Neuronal stem cell (in vitro differentiated cells): ENCODE measurements around the gene FGF11.
A peak's percentile ranks its signal among the peaks of the same experiment; 100 is the strongest.

Source experiments
- DNase-seq: peaks from one replicate; pipeline ENCODE4 v3.0.0-alpha.2; 2013; ENCODE audit warnings: low spot score
- H2AFZ ChIP-seq: one replicate; pipeline ENCODE4 v1.6.1; 2013; ENCODE audit warnings: mild to moderate bottlenecking, low read length, inconsistent platforms
- H2AK5ac ChIP-seq: 2 replicates; pipeline ENCODE4 v1.6.1; 2013; ENCODE audit warnings: low read depth, mild to moderate bottlenecking, inconsistent platforms, low read length, moderate library complexity, mixed read lengths
- H2BK120ac ChIP-seq: 2 replicates; pipeline ENCODE4 v1.6.1; 2013; ENCODE audit warnings: low read depth, mild to moderate bottlenecking, inconsistent platforms, low read length, moderate library complexity, mixed read lengths
- H2BK12ac ChIP-seq: one replicate; pipeline ENCODE4 v1.6.1; 2013; ENCODE audit warnings: low read length, inconsistent platforms
- H2BK15ac ChIP-seq: 2 replicates; pipeline ENCODE4 v1.6.1; 2013; ENCODE audit warnings: mild to moderate bottlenecking, low read length, inconsistent platforms, mixed read lengths
- H2BK5ac ChIP-seq: one replicate; pipeline ENCODE4 v1.6.1; 2013; ENCODE audit warnings: inconsistent platforms, mild to moderate bottlenecking, low read length, moderate library complexity
- H3K14ac ChIP-seq: one replicate; pipeline ENCODE4 v1.6.1; 2013; ENCODE audit warnings: low read length, inconsistent platforms
- H3K18ac ChIP-seq: 2 replicates; pipeline ENCODE4 v1.6.1; 2013; ENCODE audit warnings: low read length, inconsistent platforms
- H3K23ac ChIP-seq: 2 replicates; pipeline ENCODE4 v1.6.1; 2013; ENCODE audit warnings: low read depth, mild to moderate bottlenecking, mixed read lengths, low read length, inconsistent platforms; ENCODE audit not compliant: poor library complexity
- H3K27ac ChIP-seq: replicated peaks from 3 replicates; pipeline ENCODE4 v1.5.1; 2013; ENCODE audit warnings: low read length, inconsistent platforms
- H3K27me3 ChIP-seq, 3 experiments: 2 replicates each; pipeline ENCODE4 v1.6.1; 2013; ENCODE audit warnings: low read length in 3 of 3, mild to moderate bottlenecking in 2 of 3, inconsistent platforms in 1 of 3, low read depth in 1 of 3, mixed read lengths in 1 of 3, moderate library complexity in 1 of 3; ENCODE audit not compliant: control insufficient read depth in 3 of 3, insufficient read depth in 3 of 3
- H3K36me3 ChIP-seq, 2 donors: replicated peaks in 1 of 2; 2 replicates each; pipeline ENCODE4 v1.6.1; 2013; ENCODE audit warnings: low read length in 2 of 2; ENCODE audit not compliant: control insufficient read depth in 2 of 2, insufficient read depth in 2 of 2
- H3K4ac ChIP-seq: 2 replicates; pipeline ENCODE4 v1.6.1; 2013; ENCODE audit warnings: inconsistent platforms, mild to moderate bottlenecking, low read length, moderate library complexity
- H3K4me1 ChIP-seq, 2 donors: 1 replicate in 1 of 2; 2 replicates in 1 of 2; pipeline ENCODE4 v1.6.1; 2013; ENCODE audit warnings: low read length in 2 of 2, low read depth in 1 of 2; ENCODE audit not compliant: control insufficient read depth in 2 of 2, insufficient read depth in 1 of 2
- H3K4me2 ChIP-seq: one replicate; pipeline ENCODE4 v1.6.1; 2013; ENCODE audit warnings: mild to moderate bottlenecking, low read length, inconsistent platforms; ENCODE audit not compliant: insufficient read depth, poor library complexity, severe bottlenecking
- H3K4me3 ChIP-seq, 2 donors: 2 replicates each; pipeline ENCODE4 v1.5.1; 2013; ENCODE audit warnings: low read length in 2 of 2, mild to moderate bottlenecking in 2 of 2, inconsistent platforms in 1 of 2, moderate library complexity in 1 of 2
- H3K79me1 ChIP-seq: one replicate; pipeline ENCODE4 v1.6.1; 2013; ENCODE audit warnings: low read depth, mild to moderate bottlenecking, inconsistent platforms, low read length, moderate library complexity
- H3K9ac ChIP-seq: one replicate; pipeline ENCODE4 v1.6.1; 2013; ENCODE audit warnings: mild to moderate bottlenecking, low read depth, low read length, inconsistent platforms; ENCODE audit not compliant: poor library complexity
- H3K9me3 ChIP-seq, 2 donors: replicated peaks in 1 of 2; 2 replicates each; pipeline versions ENCODE3 to v1.6.1; 2013; ENCODE audit warnings: low read length in 2 of 2, mild to moderate bottlenecking in 2 of 2, inconsistent platforms in 1 of 2, low read depth in 1 of 2, mixed read lengths in 1 of 2, moderate library complexity in 1 of 2; ENCODE audit not compliant: control insufficient read depth in 2 of 2, insufficient read depth in 1 of 2
- H4K8ac ChIP-seq: one replicate; pipeline ENCODE4 v1.6.1; 2013; ENCODE audit warnings: low read depth, mild to moderate bottlenecking, inconsistent platforms, low read length, moderate library complexity
- H4K91ac ChIP-seq: one replicate; pipeline ENCODE4 v1.6.1; 2013; ENCODE audit warnings: low read length, low read depth, mild to moderate bottlenecking, inconsistent platforms; ENCODE audit not compliant: poor library complexity
- WGBS, 2 donors: extraction: QIAGEN DNeasy Blood & Tissue Kit; methylation state at CpG; one replicate each; pipeline ENCODE4 v1.1.7; 2013; ENCODE audit warnings: missing lambda C conversion rate in 2 of 2, mixed read lengths in 1 of 2; ENCODE audit not compliant: insufficient read length in 2 of 2, insufficient replicate concordance in 1 of 2; ENCODE audit errors: extremely low coverage in 2 of 2; 5-methylcytosine and 5-hydroxymethylcytosine counted together

The FGF11 gene

DNA sequence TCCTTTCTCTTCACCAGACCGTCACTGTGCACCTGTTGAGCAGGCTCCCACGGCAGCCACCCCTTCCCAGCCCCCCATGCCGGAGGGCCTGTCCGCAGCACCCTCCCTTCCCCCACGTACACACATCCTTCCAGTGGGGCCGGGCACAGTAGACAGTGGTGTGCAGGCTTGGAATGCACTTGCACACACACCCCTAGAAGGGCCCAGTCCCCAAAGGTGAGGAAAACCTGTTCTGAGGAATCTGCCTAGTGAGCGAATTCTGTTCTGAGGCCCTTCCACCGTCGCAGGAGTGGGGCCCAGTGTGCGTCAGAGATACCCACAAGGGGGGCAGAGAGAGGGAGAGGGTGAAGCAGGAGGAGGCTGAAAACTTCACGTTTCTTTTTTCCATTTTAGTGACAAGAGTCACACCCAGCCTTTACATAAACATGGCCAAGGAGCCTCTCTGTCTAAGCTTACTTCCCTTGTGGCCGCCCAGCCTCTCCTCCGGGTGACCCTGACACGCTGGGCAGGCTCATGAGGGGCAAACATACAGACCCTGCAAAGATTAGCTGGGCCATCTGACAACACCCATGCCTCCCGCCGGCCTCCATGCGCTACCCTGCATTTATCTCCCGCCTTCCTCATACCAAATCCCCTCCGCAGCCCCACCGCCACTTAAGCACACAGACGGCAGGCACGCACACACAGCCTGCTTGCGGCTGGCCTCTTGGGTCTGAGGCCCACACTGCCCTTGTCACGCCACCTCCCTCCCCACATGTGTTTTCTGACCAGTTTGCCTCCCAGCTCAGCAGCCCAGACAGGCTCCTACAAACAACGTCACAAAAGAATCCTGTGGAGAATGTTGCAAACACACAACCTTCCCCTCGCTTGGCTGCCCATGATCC, 38.3 kb downstream of the FGF11 start:
- H3K4me3 ChIP-seq, result peak overlapping the region in 1 of 2 donors; percentile 92
- peak overlapping the region; percentile 96 for H2BK15ac ChIP-seq
- H2BK12ac ChIP-seq, result peak overlapping the region; percentile 90
- H3K4me1 ChIP-seq, result peaks cover 21 to 24% of the 10 kb centered on the region in 2 donors
- no peak overlapping the region for H2AFZ ChIP-seq
- peak overlapping the region; percentile 82 for H3K14ac ChIP-seq
- no peak for DNase-seq
- H2BK120ac ChIP-seq, result no peak overlapping the region
- peak overlapping the region; percentile 99 for H2AK5ac ChIP-seq
- H3K27ac ChIP-seq, result peak overlapping the region; percentile 31
- H3K18ac ChIP-seq, result peak overlapping the region; percentile 71
- peak overlapping the region; percentile 75 for H2BK5ac ChIP-seq
- peak overlapping the region; percentile 60 for H3K9ac ChIP-seq
- H3K23ac ChIP-seq, result peak overlapping the region; percentile 91
- peaks cover 18% of the 10 kb centered on the region for H3K79me1 ChIP-seq
- H3K4ac ChIP-seq, result peak overlapping the region; percentile 76
- no peaks in the 10 kb centered on the region for H3K27me3 ChIP-seq
- H3K36me3 ChIP-seq, result peaks cover 0 to 3% of the 10 kb centered on the region in 2 donors
- WGBS, 2 donors, result no CpG with 5 or more reads among the region's 26 CpGs
- H3K4me2 ChIP-seq, result peak overlapping the region; percentile 25
- no peaks in the 10 kb centered on the region for H3K9me3 ChIP-seq
- H4K8ac ChIP-seq, result no peak overlapping the region
- peak overlapping the region; percentile 30 for H4K91ac ChIP-seq

- Histone ChIP-seq H3K14ac (peak overlapping the region; percentile 84), H3K4me1 (peaks cover 26 to 27% of the 10 kb centered on the region in 2 donors), H3K18ac (peak overlapping the region; percentile 99)
Measured at GRCh38 chr17:7478276-7479212, 39.2 kb downstream of the FGF11 start.

DNA sequence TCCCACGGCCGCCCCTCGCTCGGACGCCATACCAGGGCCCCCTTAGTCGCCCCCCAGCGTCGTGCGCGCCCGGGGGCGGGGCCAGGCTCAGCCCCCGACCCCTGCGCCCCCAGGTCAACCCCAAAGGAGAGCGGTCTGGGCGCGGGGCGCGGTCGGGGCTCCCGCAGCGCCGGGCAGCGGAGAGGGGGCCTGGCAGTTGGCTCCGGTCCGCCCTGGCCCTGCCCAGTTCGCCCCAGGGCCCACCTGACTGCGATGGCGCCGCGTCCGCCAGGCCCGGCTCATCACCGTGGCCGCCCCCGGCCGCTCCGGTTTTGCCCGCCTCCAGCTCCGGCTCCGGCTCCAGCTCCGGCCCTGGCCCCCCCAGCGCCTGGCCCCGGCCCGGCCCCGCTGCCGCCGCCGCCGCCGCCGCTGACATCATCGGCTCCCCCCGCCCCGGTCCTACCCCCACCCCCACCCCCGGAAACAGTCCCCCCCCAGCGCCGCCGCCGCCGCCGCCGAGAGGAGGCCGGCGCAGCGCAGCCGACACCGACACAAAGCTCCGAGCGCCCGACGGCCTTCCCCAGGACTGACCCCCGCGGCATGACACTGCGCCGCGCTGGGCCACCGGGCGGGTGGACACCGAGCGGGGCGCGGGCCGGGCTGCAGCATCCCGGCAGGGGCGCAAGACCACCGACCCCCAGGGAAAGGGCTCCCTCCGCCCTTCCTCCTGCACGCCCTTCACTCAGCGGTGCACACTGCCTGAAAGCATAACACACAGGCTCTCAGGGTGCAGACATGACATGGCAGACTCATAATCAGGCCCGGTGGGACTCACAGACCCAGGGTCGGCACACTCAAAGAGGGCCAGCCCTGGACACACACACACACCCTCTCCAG, 40.1 kb downstream of the FGF11 start, which contains the start of gene ZBTB4:
TSS of gene ZBTB4 (minus strand) at position 419 of the 876 bp plus-strand sequence. CDS start 12,830 bp downstream, outside the sequence.
- H3K4ac ChIP-seq, result peak within 1 kb of the TSS; percentile 90
- peak; percentile 44 for DNase-seq
- peak within 1 kb of the TSS; percentile 94 for H3K14ac ChIP-seq
- H3K36me3 ChIP-seq, result peaks cover 0 to 3% of the 10 kb centered on the region in 2 donors
- peak within 1 kb of the TSS; percentile 97 for H4K8ac ChIP-seq
- peak within 1 kb of the TSS; percentile 99 for H2AK5ac ChIP-seq
- H3K4me1 ChIP-seq, result peaks cover 26 to 28% of the 10 kb centered on the region in 2 donors
- H2BK120ac ChIP-seq, result peak within 1 kb of the TSS; percentile 13
- H3K18ac ChIP-seq, result peak within 1 kb of the TSS; percentile 99
- H4K91ac ChIP-seq, result peak within 1 kb of the TSS; percentile 92
- H3K4me2 ChIP-seq, result peak within 1 kb of the TSS; percentile 77
- H3K23ac ChIP-seq, result peak within 1 kb of the TSS; percentile 94
- no CpG with 5 or more reads among the region's 92 CpGs for WGBS, 2 donors
- H2AFZ ChIP-seq, result peak within 1 kb of the TSS; percentile 88
- H3K27ac ChIP-seq, result peak within 1 kb of the TSS; percentile 65
- H2BK15ac ChIP-seq, result peak within 1 kb of the TSS; percentile 72
- no peaks in the 10 kb centered on the region for H3K9me3 ChIP-seq
- peaks cover 13% of the 10 kb centered on the region for H3K79me1 ChIP-seq
- H3K27me3 ChIP-seq, result no peaks in the 10 kb centered on the region
- H3K4me3 ChIP-seq, result peak within 1 kb of the TSS; percentile 92 to 93
- peak within 1 kb of the TSS; percentile 99 for H3K9ac ChIP-seq
- peak within 1 kb of the TSS; percentile 3 for H2BK5ac ChIP-seq
- no peak within 1 kb of the TSS for H2BK12ac ChIP-seq

More at GRCh38 chr17:7478276-7479212, 39.2 kb downstream of the FGF11 start:
- Histone ChIP-seq H3K36me3 (peaks cover 0 to 3% of the 10 kb centered on the region in 2 donors), H3K27ac (peak overlapping the region; percentile 65), H4K8ac (no peak overlapping the region), H2BK12ac (peak overlapping the region; percentile 90), H2BK15ac (peak overlapping the region; percentile 96), H4K91ac (no peak overlapping the region), H2AK5ac (peak overlapping the region; percentile 99), H3K9me3 (no peaks in the 10 kb centered on the region), H3K4me3 (peak overlapping the region; percentile 92 to 93), H2BK120ac (peak overlapping the region; percentile 13), H3K79me1 (peaks cover 18% of the 10 kb centered on the region), H2BK5ac (peak overlapping the region; percentile 3), H3K23ac (no peak overlapping the region), H3K4ac (no peak overlapping the region), H3K4me2 (peak overlapping the region; percentile 71), H3K27me3 (no peaks in the 10 kb centered on the region), H2AFZ (peak overlapping the region; percentile 84), H3K9ac (peak overlapping the region; percentile 95)
- DNase-seq, result peak; percentile 37
- no CpG with 5 or more reads among the region's 40 CpGs for WGBS, 2 donors
